Esophagus muscularis mucosa (tissue), 4 donors: ENCODE data around the gene ELK4.

Experiments
- EP300 ChIP-seq: sonication (generic); formaldehyde crosslinking; IDR thresholded peaks from one replicate; pipeline ENCODE4 v1.6.1; 2017; ENCODE audit warnings: antibody characterized with exemption
- POLR2A ChIP-seq: fragments of 450-650 bp; IDR thresholded peaks from one replicate; pipeline ENCODE4 v1.6.1; 2017; ENCODE audit warnings: antibody characterized with exemption, moderate library complexity, mild to moderate bottlenecking, low read depth
- POLR2AphosphoS5 ChIP-seq, 2 donors: sonication (generic); formaldehyde crosslinking; IDR thresholded peaks; one replicate each; pipeline ENCODE4 v1.6.1; 2017; ENCODE audit warnings: antibody characterized with exemption in 2 of 2
- TF ChIP-seq, protein P1 (sequence below), 3 experiments: fragments of 200-600 bp in 2 of 3; fragments of 450-650 bp in 1 of 3; sonication (generic) in 2 of 3; IDR thresholded peaks; one replicate each; pipeline ENCODE4 v1.5.1; 2017 to 2019; ENCODE audit warnings: antibody characterized with exemption in 3 of 3, mild to moderate bottlenecking in 2 of 3, moderate library complexity in 1 of 3

DNA sequence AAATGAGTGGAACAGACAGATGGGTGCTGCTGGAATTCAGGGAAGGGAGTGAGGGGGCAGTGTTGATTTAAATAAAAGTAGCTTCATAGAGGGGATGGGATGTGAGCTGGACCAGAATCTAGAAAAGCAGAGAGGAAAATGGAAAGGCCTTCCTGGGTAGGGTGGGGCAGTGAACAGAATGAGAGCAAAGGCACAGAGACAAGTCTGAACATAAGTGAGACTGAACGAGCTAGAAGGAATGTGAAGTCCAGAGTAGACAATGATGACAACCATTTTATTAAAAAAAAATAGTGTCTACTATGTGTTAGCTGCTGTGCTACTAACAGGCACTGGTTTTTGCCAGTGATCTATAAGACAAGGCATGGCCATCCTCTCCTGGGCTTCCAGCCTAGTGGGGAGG, 36.0 kb downstream of the ELK4 start:
- TF ChIP-seq POLR2A (no peak), POLR2AphosphoS5 (IDR thresholded peaks at IDR 0.05) (no peak), EP300 (no peak)
- TF ChIP-seq, protein P1, sequence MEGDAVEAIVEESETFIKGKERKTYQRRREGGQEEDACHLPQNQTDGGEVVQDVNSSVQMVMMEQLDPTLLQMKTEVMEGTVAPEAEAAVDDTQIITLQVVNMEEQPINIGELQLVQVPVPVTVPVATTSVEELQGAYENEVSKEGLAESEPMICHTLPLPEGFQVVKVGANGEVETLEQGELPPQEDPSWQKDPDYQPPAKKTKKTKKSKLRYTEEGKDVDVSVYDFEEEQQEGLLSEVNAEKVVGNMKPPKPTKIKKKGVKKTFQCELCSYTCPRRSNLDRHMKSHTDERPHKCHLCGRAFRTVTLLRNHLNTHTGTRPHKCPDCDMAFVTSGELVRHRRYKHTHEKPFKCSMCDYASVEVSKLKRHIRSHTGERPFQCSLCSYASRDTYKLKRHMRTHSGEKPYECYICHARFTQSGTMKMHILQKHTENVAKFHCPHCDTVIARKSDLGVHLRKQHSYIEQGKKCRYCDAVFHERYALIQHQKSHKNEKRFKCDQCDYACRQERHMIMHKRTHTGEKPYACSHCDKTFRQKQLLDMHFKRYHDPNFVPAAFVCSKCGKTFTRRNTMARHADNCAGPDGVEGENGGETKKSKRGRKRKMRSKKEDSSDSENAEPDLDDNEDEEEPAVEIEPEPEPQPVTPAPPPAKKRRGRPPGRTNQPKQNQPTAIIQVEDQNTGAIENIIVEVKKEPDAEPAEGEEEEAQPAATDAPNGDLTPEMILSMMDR (IDR thresholded peaks at IDR 0.05), result no peak
